OCI-LY1 (cell line): Measurements from ENCODE around the gene CTDSPL2.

Experiments
- H2AFZ ChIP-seq: fragments of 200-600 bp; sonication (generic), shearing (Covaris generic); 2 replicates; pipeline ENCODE4 v1.6.0; 2014; ENCODE audit warnings: antibody characterized with exemption, mild to moderate bottlenecking, low read length
- H3F3A ChIP-seq: fragments of 200-600 bp; sonication (generic), shearing (Covaris generic); 2 replicates; pipeline ENCODE4 v1.6.0; 2014; ENCODE audit warnings: mild to moderate bottlenecking, antibody characterized with exemption, low read length, moderate library complexity; ENCODE audit not compliant: insufficient read depth
- H3K27ac ChIP-seq: fragments of 200-600 bp; sonication (generic); 2 replicates; pipeline ENCODE4 v1.5.1; 2014; ENCODE audit warnings: low read length, mixed run types, mild to moderate bottlenecking, low read depth; ENCODE audit not compliant: poor library complexity, severe bottlenecking
- H3K27me3 ChIP-seq: fragments of 200-600 bp; sonication (generic); 2 replicates; pipeline ENCODE4 v1.6.0; 2014; ENCODE audit warnings: antibody characterized with exemption, mild to moderate bottlenecking, low read length, moderate library complexity; ENCODE audit not compliant: insufficient read depth
- H3K36me3 ChIP-seq: fragments of 200-600 bp; sonication (generic); 2 replicates; pipeline ENCODE4 v1.6.1; 2014; ENCODE audit warnings: mild to moderate bottlenecking, antibody characterized with exemption, low read length, moderate library complexity, mixed read lengths; ENCODE audit not compliant: insufficient read depth
- H3K4me1 ChIP-seq: fragments of 200-600 bp; sonication (generic); 2 replicates; pipeline ENCODE4 v1.5.1; 2014; ENCODE audit warnings: mild to moderate bottlenecking, low read length, moderate library complexity; ENCODE audit not compliant: insufficient read depth, severe bottlenecking
- H3K4me2 ChIP-seq: fragments of 200-600 bp; sonication (generic), shearing (Covaris generic); 2 replicates; pipeline ENCODE4 v1.6.1; 2014; ENCODE audit warnings: low read length
- H3K4me3 ChIP-seq: fragments of 200-600 bp; sonication (generic); 2 replicates; pipeline ENCODE4 v1.5.1; 2014; ENCODE audit warnings: low read length, low read depth, mild to moderate bottlenecking, mixed read lengths; ENCODE audit not compliant: poor library complexity, severe bottlenecking
- H3K79me2 ChIP-seq: fragments of 200-600 bp; shearing (Covaris generic); 2 replicates; pipeline ENCODE4 v1.6.1; 2016; ENCODE audit warnings: mixed run types, low read length, mixed read lengths; ENCODE audit not compliant: insufficient read depth
- H3K9ac ChIP-seq: fragments of 200-600 bp; sonication (generic), shearing (Covaris generic); 2 replicates; pipeline ENCODE4 v1.6.1; 2014; ENCODE audit warnings: mild to moderate bottlenecking, low read length, mixed read lengths
- H3K9me2 ChIP-seq: fragments of 200-600 bp; sonication (generic), shearing (Covaris generic); 2 replicates; pipeline ENCODE4 v1.6.1; 2014; ENCODE audit warnings: low read depth, mild to moderate bottlenecking, low read length, mixed read lengths
- H3K9me3 ChIP-seq: fragments of 200-600 bp; shearing (Covaris generic); 2 replicates; pipeline ENCODE4 v1.6.1; 2014; ENCODE audit warnings: low read length, mixed read lengths
- H4K20me1 ChIP-seq: fragments of 200-600 bp; sonication (generic), shearing (Covaris generic); 2 replicates; pipeline ENCODE4 v1.6.0; 2016; ENCODE audit warnings: mild to moderate bottlenecking, low read length; ENCODE audit not compliant: insufficient read depth
- CTCF ChIP-seq: fragments of 200-600 bp; sonication (generic), shearing (Covaris generic); IDR thresholded peaks from 2 replicates; pipeline ENCODE4 v1.5.1; 2017; ENCODE audit warnings: mild to moderate bottlenecking, antibody characterized with exemption, low read length, moderate library complexity, mixed read lengths
- EZH2 ChIP-seq: fragments of 200-600 bp; sonication (generic), shearing (Covaris generic); IDR thresholded peaks from 2 replicates; pipeline ENCODE4 v1.8.0; 2017; ENCODE audit warnings: borderline replicate concordance, mixed run types, mild to moderate bottlenecking, antibody characterized with exemption, low read length, moderate library complexity, mixed read lengths

The CTDSPL2 gene

GRCh38 chr15:44492040-44492439 is 64.6 kb downstream of the CTDSPL2 start:
- no peak overlapping the region for H3K9ac ChIP-seq

GRCh38 chr15:44492672-44493071 is 65.2 kb downstream of the CTDSPL2 start:
- Histone ChIP-seq H3K4me1 (no peaks in the 10 kb centered on the region), H3K79me2 (no peaks in the 10 kb centered on the region), H3F3A (no peaks in the 10 kb centered on the region), H4K20me1 (no peaks in the 10 kb centered on the region), H3K27ac (no peak overlapping the region), H3K9me2 (no peaks in the 10 kb centered on the region), H3K9me3 (no peaks in the 10 kb centered on the region), H2AFZ (no peak overlapping the region), H3K27me3 (no peaks in the 10 kb centered on the region), H3K9ac (no peak overlapping the region), H3K36me3 (peaks cover 59% of the 10 kb centered on the region), H3K4me2 (no peak overlapping the region), H3K4me3 (no peak overlapping the region)
- TF ChIP-seq EZH2 (no peak), CTCF (no peak)

More at GRCh38 chr15:44492040-44492439, 64.6 kb downstream of the CTDSPL2 start:
- no peaks in the 10 kb centered on the region for H3F3A ChIP-seq
- H4K20me1 ChIP-seq, result no peaks in the 10 kb centered on the region
- H3K4me3 ChIP-seq, result no peak overlapping the region
- H3K9me3 ChIP-seq, result no peaks in the 10 kb centered on the region
- H3K79me2 ChIP-seq, result no peaks in the 10 kb centered on the region
- H2AFZ ChIP-seq, result no peak overlapping the region
- H3K36me3 ChIP-seq, result peaks cover 63% of the 10 kb centered on the region
- no peaks in the 10 kb centered on the region for H3K4me1 ChIP-seq
- no peak for TF ChIP-seq CTCF
- TF ChIP-seq EZH2, result no peak
- no peaks in the 10 kb centered on the region for H3K27me3 ChIP-seq
- H3K4me2 ChIP-seq, result no peak overlapping the region
- no peaks in the 10 kb centered on the region for H3K9me2 ChIP-seq
- H3K27ac ChIP-seq, result no peak overlapping the region

- TF ChIP-seq CTCF, result no peak
- no peak for TF ChIP-seq EZH2
- Histone ChIP-seq H3K27ac (no peak overlapping the region), H3K4me1 (no peaks in the 10 kb centered on the region), H3K27me3 (no peaks in the 10 kb centered on the region), H3K4me2 (no peak overlapping the region), H3K9me2 (no peaks in the 10 kb centered on the region), H2AFZ (no peak overlapping the region), H3K9ac (no peak overlapping the region), H4K20me1 (no peaks in the 10 kb centered on the region), H3K9me3 (no peaks in the 10 kb centered on the region), H3K4me3 (no peak overlapping the region), H3K79me2 (no peaks in the 10 kb centered on the region), H3F3A (no peaks in the 10 kb centered on the region), H3K36me3 (peaks cover 65% of the 10 kb centered on the region)
These were observed 68.1 kb downstream of the CTDSPL2 start for GRCh38 chr15:44495562-44495961.
